Gastrocnemius medialis (tissue), 4 donors: ENCODE results near the gene FARP1. TPM values are rescaled to one million over a fixed set of nuclear protein-coding genes. Genes with fewer than 3 reads are reported as not detected.

Experiments
- ATAC-seq, 2 donors: fragments of 150-250 bp; one replicate each; pipeline ENCODE4 v1.9.1; 2016
- DNase-seq, 2 donors: peaks; one replicate each; pipeline ENCODE4 v3.0.0-alpha.2; 2019
- H3K27ac ChIP-seq, 4 donors: fragments of 200-600 bp; sonication (generic); 1 replicate in 1 of 4; 2 replicates in 3 of 4; pipeline ENCODE4 v1.5.1; 2016 to 2018; ENCODE audit warnings: mild to moderate bottlenecking in 2 of 4, moderate library complexity in 1 of 4
- H3K27me3 ChIP-seq, 3 donors: fragments of 200-600 bp; sonication (generic) in 2 of 3; 1 replicate in 1 of 3; 2 replicates in 2 of 3; pipeline versions ENCODE4 v1.5.1 to v1.6.0; 2016 to 2019; ENCODE audit warnings: mild to moderate bottlenecking in 1 of 3, moderate library complexity in 1 of 3
- H3K36me3 ChIP-seq, 2 donors: fragments of 200-600 bp; sonication (generic) in 1 of 2; one replicate each; pipeline ENCODE4 v1.5.1; 2017 to 2018
- H3K4me1 ChIP-seq, 2 donors: fragments of 200-600 bp; sonication (generic) in 1 of 2; one replicate each; pipeline ENCODE4 v1.5.1; 2016 to 2017; ENCODE audit warnings: mild to moderate bottlenecking in 2 of 2
- H3K4me3 ChIP-seq, 4 donors: fragments of 200-600 bp; sonication (generic) in 3 of 4; 1 replicate in 1 of 4; 2 replicates in 3 of 4; pipeline ENCODE4 v1.5.1; 2016 to 2019; ENCODE audit warnings: mild to moderate bottlenecking in 2 of 4
- H3K9me3 ChIP-seq, 3 donors: fragments of 200-600 bp; sonication (generic) in 2 of 3; 1 replicate in 1 of 3; 2 replicates in 2 of 3; pipeline ENCODE4 v1.5.1; 2016 to 2019
- CTCF ChIP-seq, 5 experiments: fragments of 450-650 bp in 3 of 5; fragments of 200-600 bp in 2 of 5; sonication (generic) in 2 of 5; IDR thresholded peaks in 4 of 5; conservative IDR thresholded peaks in 1 of 5; 1 replicate in 4 of 5; 2 replicates in 1 of 5; pipeline ENCODE4 v1.5.1; 2016 to 2019; ENCODE audit warnings: antibody characterized with exemption in 5 of 5, mild to moderate bottlenecking in 3 of 5, moderate library complexity in 3 of 5
- POLR2A ChIP-seq, 2 donors: fragments of 450-650 bp; IDR thresholded peaks; one replicate each; pipeline ENCODE4 v1.6.1; 2017; ENCODE audit warnings: antibody characterized with exemption in 2 of 2, mild to moderate bottlenecking in 2 of 2, moderate library complexity in 2 of 2
- in situ Hi-C, 4 donors: fragments of 200-750 bp; cut with MboI; loops; one replicate each; pipeline versions ENCODE4 v1.15.0 to v1.8.0; 2017; ENCODE audit warnings: low sequenced_read_pairs in 4 of 4
- intact Hi-C: fragments of 100-400 bp; cut with DNase I; formaldehyde crosslinking; loops from one replicate; pipeline ENCODE4 v1.15.1; 2023; ENCODE audit warnings: low total_unique reads
- total RNA-seq, 4 donors: library from RNA; depleted of rRNA; stranded (reverse); fragments of >200 nt; gene quantifications; one replicate each; pipeline versions ENCODE4 v1.1.0 to v1.2.3, GENCODE V29; 2016

Gene FARP1
- total RNA-seq, 4 donors from 2014 or later: 3.5 to 9.8 (median 4.9) TPM

- in situ Hi-C loops: loop anchor here in 2 of 4 donors (10.0 kb wide), 1 partner anchor 88 kb away; the partner anchor contains the start of gene STK24 (in 2 of the 2)
Measured at GRCh38 chr13:98486412-98486811, 343.5 kb downstream of the FARP1 start.

GRCh38 chr13:98487016-98487415, 344.1 kb downstream of the FARP1 start:
- Histone ChIP-seq H3K4me1 (peaks cover 77 to 85% of the 10 kb centered on the region in 2 donors), H3K4me3 (no peak overlapping the region), H3K27ac (peak overlapping the region in 1 of 4 donors; percentile 2), H3K27me3 (no peaks in the 10 kb centered on the region), H3K36me3 (no peaks in the 10 kb centered on the region), H3K9me3 (no peaks in the 10 kb centered on the region)
- TF ChIP-seq POLR2A (IDR thresholded peaks at IDR 0.05): no peak
- TF ChIP-seq CTCF (IDR thresholded peaks at IDR 0.05 in 4 of 5, conservative IDR thresholded peaks at IDR 0.05 in 1 of 5): no peak
- DNase-seq (no peak), ATAC-seq (no peak)
- in situ Hi-C loops: loop anchor here in 2 of 4 donors (10.0 kb wide), 1 partner anchor 88 kb away; the partner anchor contains the start of gene STK24 (in 2 of the 2)
- intact Hi-C loops: no loop called here

More at GRCh38 chr13:98486412-98486811, 343.5 kb downstream of the FARP1 start:
- intact Hi-C loops: no loop called here
- no peaks in the 10 kb centered on the region for H3K27me3 ChIP-seq
- TF ChIP-seq POLR2A (IDR thresholded peaks at IDR 0.05): no peak
- no peaks in the 10 kb centered on the region for H3K36me3 ChIP-seq
- DNase-seq (no peak), ATAC-seq (no peak)
- H3K27ac ChIP-seq: peak overlapping the region in 2 of 4 donors; percentile 2 to 15
- H3K4me3 ChIP-seq: no peak overlapping the region
- H3K9me3 ChIP-seq: no peaks in the 10 kb centered on the region
- peaks cover 83 to 90% of the 10 kb centered on the region in 2 donors for H3K4me1 ChIP-seq

GRCh38 chr13:98487522-98487921, 344.6 kb downstream of the FARP1 start:
- intact Hi-C loops: no loop called here

GRCh38 chr13:98488736-98489135, 345.8 kb downstream of the FARP1 start:
- Histone ChIP-seq H3K4me3 (no peak overlapping the region), H3K27ac (no peak overlapping the region), H3K9me3 (no peaks in the 10 kb centered on the region), H3K4me1 (peaks cover 60 to 67% of the 10 kb centered on the region in 2 donors), H3K36me3 (no peaks in the 10 kb centered on the region), H3K27me3 (no peaks in the 10 kb centered on the region)
- DNase-seq (no peak), ATAC-seq (no peak)
- intact Hi-C loops: no loop called here
- in situ Hi-C loops: loop anchor here in 2 of 4 donors (10.0 kb wide), 1 partner anchor 86 kb away; the partner anchor contains the start of gene STK24 (in 2 of the 2)
- TF ChIP-seq POLR2A (IDR thresholded peaks at IDR 0.05): no peak
- TF ChIP-seq CTCF (IDR thresholded peaks at IDR 0.05 in 4 of 5, conservative IDR thresholded peaks at IDR 0.05 in 1 of 5): no peak

More at GRCh38 chr13:98487522-98487921, 344.6 kb downstream of the FARP1 start:
- no peak overlapping the region for H3K4me3 ChIP-seq
- no peak for ATAC-seq
- no peaks in the 10 kb centered on the region for H3K27me3 ChIP-seq
- no peak for DNase-seq
- no peaks in the 10 kb centered on the region for H3K9me3 ChIP-seq
- in situ Hi-C loops: loop anchor here in 2 of 4 donors (10.0 kb wide), 1 partner anchor 87 kb away; the partner anchor contains the start of gene STK24 (in 2 of the 2)
- TF ChIP-seq CTCF (IDR thresholded peaks at IDR 0.05 in 4 of 5, conservative IDR thresholded peaks at IDR 0.05 in 1 of 5): no peak
- TF ChIP-seq POLR2A (IDR thresholded peaks at IDR 0.05): no peak
- peak overlapping the region in 2 of 4 donors; percentile 2 to 16 for H3K27ac ChIP-seq
- H3K36me3 ChIP-seq: no peaks in the 10 kb centered on the region
- peaks cover 72 to 80% of the 10 kb centered on the region in 2 donors for H3K4me1 ChIP-seq

GRCh38 chr13:98489446-98490194, 346.7 kb downstream of the FARP1 start:
- no peaks in the 10 kb centered on the region for H3K9me3 ChIP-seq
- H3K27me3 ChIP-seq: no peaks in the 10 kb centered on the region
- in situ Hi-C loops: loop anchor here in 2 of 4 donors (10.0 kb wide), 1 partner anchor 85 kb away; the partner anchor contains the start of gene STK24 (in 2 of the 2)
- TF ChIP-seq CTCF (IDR thresholded peaks at IDR 0.05 in 4 of 5, conservative IDR thresholded peaks at IDR 0.05 in 1 of 5) (no peak), POLR2A (IDR thresholded peaks at IDR 0.05) (no peak)
- H3K4me3 ChIP-seq: no peak overlapping the region
- ATAC-seq (no peak), DNase-seq (no peak)
- H3K36me3 ChIP-seq: no peaks in the 10 kb centered on the region
- intact Hi-C loops: no loop called here
- H3K4me1 ChIP-seq: peaks cover 53 to 59% of the 10 kb centered on the region in 2 donors
- no peak overlapping the region for H3K27ac ChIP-seq
